Stimulated activated CD8-positive, alpha-beta memory T cell treated with anti-CD3 and anti-CD28 coated beads, Interleukin-2, amount 100 ng/mL, for 1 hour (primary cell): ENCODE measurements around the gene SELENON.

ENCODE experiments used
- DNase-seq, 2 donors: peaks; one replicate each; pipeline ENCODE4 v3.0.0-alpha.2; 2020; ENCODE audit warnings: low read depth in 2 of 2

The SELENON gene

GRCh38 chr1:25793585-25794170, 6.3 kb upstream of the SELENON start:
- DNase-seq: no peak

DNA sequence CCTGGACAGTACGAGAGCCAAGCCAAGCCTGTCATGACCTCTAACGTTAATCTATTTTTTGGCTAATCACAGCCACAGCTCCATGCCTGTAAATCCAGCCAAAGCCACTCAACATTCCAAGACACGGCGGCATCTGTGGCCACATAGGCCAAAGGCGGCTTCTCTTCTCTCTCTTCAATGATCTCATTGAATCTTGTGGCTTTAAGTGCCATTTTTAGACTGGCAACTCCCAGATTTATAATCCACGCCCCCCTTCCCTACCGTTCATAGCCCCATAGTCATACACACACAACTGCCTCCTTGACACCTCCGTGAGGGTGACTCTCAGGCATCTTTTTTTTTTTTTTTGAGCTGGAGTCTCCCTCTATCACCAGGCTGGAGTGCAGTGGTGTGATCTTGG, 5.7 kb upstream of the SELENON start:
- DNase-seq: no peak

DNA sequence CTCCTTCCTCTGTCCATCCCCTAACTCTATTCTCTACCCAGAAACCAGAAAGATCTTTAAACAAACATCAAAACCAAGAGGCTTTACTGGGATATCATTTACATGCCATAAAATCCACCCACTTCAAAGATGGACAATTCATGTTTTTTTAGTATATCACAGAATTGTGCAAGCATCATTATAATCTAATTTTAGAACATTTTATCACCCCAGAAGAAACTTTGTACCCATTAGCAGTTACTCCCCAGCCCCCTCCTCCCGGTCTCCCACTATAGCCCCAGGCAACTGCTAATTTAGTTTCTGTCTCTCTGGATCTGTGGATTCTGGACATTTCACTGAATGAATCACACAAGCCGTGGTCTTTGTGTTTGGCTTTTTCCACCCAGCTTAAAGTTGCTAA, 4.8 kb upstream of the SELENON start:
- no peak for DNase-seq

- no peak for DNase-seq
Observed at GRCh38 chr1:25795946-25796810, 3.8 kb upstream of the SELENON start.

DNA sequence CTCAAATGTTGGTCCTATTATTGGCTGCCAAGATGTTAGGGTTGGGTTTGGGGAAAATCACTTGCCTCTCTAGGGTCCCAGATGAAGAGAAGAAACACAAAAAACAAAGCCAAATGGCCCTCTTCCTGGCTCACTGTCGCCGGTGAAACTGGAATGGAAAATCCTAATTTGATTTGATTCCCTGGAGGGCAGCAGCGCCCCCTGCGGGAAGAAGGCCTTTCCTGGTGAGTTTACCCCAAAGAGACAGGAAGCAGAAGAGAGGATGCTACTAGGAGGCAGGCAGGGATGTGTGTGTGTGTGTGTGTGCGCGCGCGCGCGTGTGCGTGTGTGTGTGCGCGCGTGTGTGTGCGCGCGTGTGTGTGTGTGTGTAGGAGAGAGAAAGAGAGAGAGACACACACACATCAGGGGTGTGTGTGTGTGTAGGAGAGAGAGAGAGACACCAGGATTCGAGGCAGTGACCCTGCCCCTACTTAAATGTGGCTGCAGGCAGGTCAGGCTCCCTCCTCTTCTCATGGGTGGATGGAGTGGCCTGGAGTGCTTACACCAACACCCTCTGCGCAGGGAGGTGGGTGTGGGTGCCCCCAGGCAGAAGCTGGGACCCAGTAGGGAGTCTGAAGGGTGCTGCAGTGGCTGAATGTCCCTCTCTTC, 3.1 kb upstream of the SELENON start:
- DNase-seq: peak; percentile 65 to 69

GRCh38 chr1:25797939-25798338, 2.1 kb upstream of the SELENON start:
- DNase-seq: no peak

- DNase-seq: no peak
Observed at GRCh38 chr1:25798666-25799351, 1.2 kb upstream of the SELENON start.

GRCh38 chr1:25799352-25799934, 550 bp upstream of the SELENON start:
- no peak for DNase-seq

DNA sequence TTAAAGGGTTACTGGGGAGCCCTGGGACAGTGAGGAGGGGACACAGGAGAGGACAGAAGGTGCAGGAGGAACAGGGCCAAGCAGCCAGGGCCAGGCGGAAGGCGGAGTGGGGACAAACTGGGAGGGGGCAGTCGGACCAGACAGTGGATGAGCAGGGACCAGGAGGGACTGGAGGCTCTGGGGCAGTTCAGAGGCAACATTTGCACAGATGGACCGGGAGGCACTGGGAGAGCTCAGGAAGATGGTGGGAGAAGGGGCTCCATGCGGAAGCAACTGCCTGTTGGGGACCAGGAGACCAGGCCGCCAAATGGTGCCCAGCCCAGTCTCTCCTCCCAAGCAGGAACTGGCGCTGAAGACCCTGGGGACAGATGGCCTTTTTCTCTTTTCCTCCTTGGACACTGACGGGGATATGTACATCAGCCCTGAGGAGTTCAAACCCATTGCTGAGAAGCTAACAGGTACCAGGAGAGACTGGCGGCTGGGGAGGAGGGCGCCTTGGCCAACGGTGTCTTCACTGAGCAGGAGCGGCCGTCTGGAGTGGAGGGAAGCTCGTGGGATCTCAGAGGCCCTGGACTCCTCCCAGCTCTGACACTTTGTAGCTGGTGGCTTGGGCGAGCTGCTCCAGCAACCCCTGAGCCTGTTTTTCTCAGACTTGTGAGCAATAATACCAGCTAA, 847 bp downstream of the SELENON start:
- no peak for DNase-seq

- DNase-seq: no peak
Observed at GRCh38 chr1:25802915-25803314, 2.9 kb downstream of the SELENON start.

GRCh38 chr1:25803368-25803767, 3.4 kb downstream of the SELENON start:
- no peak for DNase-seq

DNA sequence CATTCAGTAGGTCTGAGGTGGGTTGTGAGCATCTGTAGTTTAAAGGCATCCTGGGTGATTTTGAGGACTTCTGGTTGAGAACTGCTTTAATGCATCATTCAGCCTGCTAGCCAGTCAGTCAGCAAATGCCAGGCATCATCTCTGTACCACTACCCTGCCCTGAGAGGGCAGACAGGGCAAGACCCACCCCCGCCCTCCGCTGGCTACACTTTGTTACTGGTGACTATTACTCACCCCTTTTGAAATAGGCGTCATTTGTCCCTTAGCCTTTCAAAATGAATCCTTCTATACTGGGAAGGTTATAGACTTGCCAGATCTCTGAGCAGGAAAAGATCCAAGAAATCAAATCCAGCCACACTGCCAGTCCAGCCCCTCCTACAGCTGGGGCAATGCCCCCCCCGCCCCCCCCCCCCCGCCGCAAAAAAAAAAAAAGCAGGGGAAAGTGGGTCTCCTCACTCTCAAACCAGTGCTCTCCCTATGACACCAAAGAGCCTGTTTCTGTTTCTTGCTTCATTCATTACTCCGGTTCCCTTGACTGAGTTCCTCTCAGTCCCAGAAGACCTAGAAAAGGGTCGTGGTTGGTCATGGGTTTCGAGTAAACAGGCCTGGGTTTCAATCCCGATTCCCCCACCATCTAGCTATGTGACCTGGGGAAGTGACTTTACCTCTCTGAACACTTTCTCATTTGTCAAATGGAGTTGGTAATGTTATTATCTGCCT, 4.4 kb downstream of the SELENON start:
- DNase-seq: no peak

GRCh38 chr1:25804964-25805862, 5.2 kb downstream of the SELENON start:
- no peak for DNase-seq

DNA sequence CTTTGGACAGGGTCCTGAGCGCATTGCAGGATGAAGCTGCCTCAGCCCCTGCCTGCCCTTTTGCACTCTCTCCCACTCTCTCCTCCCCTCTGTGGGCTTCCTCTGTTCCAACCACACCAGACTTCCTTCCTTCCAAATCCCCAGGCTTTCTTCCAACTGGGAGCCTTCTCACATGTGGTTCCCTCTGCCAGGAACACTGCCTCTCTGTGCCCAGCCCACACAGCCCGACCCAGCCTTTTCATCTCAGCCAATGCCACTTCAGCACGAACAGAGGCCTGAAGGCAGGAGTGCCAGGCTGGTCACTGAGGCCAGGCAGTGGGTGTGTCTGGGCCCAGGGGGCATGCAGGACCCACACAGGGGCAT, 5.9 kb downstream of the SELENON start:
- no peak for DNase-seq

GRCh38 chr1:25806418-25806817, 6.4 kb downstream of the SELENON start:
- DNase-seq: no peak

DNA sequence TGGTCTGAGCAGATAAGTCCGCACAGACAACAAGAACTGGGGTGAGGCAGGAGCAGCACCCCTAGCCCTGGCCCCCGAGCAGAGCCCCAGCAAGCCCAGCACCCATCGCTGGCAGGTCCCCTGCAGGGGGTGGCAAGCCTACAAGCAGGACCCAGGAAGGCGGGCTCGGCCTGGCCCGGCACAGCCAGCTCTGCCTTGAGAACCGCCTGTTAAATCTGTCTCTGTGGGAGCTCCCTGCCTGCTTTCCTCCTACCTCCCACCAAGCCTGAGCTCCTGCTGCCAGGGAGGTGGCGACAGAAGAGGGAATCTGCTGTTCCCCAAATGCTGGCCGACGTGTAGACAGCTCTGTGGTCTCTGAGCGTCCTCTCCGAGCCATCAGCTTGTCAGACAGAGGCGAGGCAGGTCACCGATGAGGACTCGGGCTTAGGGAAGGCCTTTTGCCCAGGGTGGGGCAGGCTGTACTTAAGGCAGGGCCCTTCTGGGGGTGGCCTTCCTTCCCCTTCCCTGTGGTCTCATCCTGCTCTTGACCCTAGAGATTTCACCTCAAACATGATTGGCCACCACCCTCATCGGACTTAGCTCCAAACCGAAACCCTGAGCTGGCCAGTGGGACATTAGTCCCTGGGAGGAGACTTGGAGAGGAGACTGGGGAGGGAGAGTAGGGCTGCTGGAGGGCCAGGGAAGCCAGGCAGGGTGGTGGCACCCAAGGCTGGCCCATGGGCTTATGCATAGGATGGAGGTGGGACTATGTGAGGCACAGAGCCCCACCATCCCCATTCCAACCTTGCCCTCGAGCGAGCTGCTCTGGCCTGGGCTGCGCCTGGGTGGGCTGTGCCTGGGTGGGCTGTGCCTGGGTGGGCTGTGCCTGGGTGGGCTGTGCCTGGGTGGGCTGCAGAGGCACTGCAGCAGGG, 7.7 kb downstream of the SELENON start:
- DNase-seq: no peak

- DNase-seq: no peak
Observed at GRCh38 chr1:25808481-25809244, 8.7 kb downstream of the SELENON start.
